Stimulated activated CD8-positive, alpha-beta memory T cell treated with anti-CD3 and anti-CD28 coated beads, Interleukin-15, amount 100 ng/mL, for 24 hours (primary cell): ENCODE results near the gene ANKRD33.

ENCODE experiments used
- DNase-seq: peaks from one replicate; pipeline ENCODE4 v3.0.0-alpha.2; 2020; ENCODE audit warnings: low read depth

Gene ANKRD33

GRCh38 chr12:51921017-51921725 lies 33.3 kb downstream of the ANKRD33 start:
- no peak for DNase-seq

GRCh38 chr12:51922146-51922545 lies 34.2 kb downstream of the ANKRD33 start:
- DNase-seq = no peak

GRCh38 chr12:51922762-51923505 lies 35.0 kb downstream of the ANKRD33 start:
- no peak for DNase-seq

DNA sequence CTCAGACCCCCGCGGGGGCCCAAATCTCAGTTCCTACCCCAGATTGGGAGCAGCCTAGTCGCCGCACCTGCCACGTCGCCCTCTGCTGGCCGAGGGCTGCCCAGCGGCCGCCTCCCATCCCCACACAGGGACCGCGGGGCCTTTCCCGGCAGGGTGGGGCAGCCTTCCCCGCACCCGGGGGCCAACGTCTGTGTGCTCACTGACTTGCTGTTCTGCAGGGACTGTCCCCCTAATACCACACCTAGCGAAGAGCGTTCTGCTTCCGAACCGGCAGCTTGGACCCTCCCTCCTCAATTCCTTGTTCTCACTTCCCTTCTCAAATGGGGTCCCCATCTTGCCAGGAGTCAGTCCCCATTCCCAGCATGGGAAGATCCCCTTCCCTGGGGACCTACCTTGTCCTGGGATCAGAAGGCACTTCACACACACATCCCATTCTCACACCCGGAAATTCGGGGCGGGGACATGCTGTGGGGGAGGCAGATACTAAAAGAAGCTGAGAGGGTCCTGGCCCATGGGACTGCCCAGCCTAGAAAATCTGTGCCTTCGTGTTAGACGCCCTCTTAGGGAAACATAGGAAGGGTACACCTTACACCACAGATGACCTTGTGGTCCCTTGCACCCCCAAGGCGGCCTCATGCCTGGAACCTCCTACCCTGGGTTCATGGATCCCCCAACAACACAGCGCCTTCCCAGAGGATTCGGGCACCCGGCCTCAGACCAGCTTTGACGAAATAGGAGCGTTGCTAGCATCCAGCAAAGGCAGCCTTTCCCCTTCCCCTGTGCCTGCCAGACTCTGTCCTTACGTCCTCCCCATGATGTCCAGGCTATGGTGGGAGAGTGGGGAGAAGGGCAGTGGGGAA lies 35.8 kb downstream of the ANKRD33 start:
- DNase-seq = peak; percentile 31

- DNase-seq = no peak
Measured at GRCh38 chr12:51924551-51925319, 36.8 kb downstream of the ANKRD33 start.

GRCh38 chr12:51925346-51926063 lies 37.6 kb downstream of the ANKRD33 start:
- DNase-seq = no peak

DNA sequence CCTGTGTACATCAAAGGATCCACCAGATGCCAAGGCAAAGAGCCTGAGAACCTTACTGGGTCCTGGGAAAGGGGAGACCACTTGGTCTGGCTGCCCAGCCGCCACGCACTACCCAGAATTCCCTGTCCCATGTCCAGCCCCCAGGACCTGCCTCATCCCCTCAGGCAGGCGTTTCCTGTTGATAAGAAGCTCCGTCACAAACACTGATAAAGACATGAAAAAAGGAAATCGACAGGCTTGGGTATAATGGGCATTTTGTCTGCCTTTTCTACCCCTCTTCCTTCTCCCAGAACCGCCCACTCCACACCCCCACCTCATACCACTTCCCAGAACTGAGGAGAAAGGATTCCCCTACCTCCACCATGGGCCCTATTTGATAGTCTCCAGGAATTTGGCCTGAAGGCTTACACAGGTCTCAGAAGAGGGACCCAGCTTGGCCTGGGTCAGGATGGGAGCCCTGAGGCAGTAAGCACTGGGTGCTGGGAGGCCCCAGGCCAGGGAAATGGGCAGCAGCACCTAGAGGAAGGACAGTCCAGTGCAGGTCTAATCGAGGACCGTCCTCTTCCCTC lies 38.2 kb downstream of the ANKRD33 start:
- no peak for DNase-seq

DNA sequence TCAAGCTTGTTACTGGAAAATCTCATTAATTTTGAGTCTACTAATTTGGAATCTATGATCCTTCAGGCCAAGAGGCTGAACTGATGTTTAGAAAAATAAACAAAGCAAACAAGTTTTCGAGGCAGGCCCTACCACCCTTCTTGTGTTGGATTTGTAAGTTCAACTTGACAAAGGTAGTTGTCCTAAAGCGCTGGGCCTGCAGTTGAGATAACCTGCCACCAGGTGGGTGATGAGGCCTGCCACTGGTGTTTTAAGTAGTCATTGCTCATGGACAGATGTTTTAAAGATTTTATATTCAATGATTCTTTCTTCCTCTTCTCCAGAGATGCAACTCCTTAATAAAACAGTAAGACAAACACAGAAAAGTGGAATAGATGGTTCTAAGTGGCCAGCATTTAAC lies 38.8 kb downstream of the ANKRD33 start:
- DNase-seq = no peak

GRCh38 chr12:51932218-51933076 lies 44.5 kb downstream of the ANKRD33 start:
- DNase-seq = no peak

DNA sequence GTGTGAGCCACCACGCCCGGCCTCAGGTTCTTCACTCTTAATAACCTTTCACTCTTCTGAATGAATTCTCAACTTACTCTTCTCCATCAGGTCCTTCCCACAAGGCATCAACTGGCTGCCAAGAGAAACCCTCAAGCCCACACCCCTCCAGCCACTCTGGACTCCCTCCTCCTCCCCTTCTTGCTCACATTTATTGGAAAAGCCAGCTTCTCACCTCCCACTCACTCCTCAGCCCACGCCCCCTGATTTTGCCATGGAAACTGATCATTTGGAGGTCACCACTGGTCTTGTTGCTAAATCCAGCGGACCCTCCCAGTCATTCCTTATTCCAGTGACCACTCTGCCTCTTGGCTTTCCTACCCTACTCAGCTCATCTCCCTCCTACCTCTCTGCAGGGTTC lies 46.2 kb downstream of the ANKRD33 start:
- no peak for DNase-seq

GRCh38 chr12:51937926-51938325 lies 50.0 kb downstream of the ANKRD33 start:
- DNase-seq = no peak

GRCh38 chr12:51938726-51939125 lies 50.8 kb downstream of the ANKRD33 start:
- DNase-seq = no peak

GRCh38 chr12:51941011-51941581 lies 53.2 kb downstream of the ANKRD33 start:
- no peak for DNase-seq
